BJ (cell line): ENCODE measurements around the gene OR52H1. TPM values are rescaled to one million over a fixed set of nuclear protein-coding genes. Genes with fewer than 3 reads are reported as not detected.
"Not testable (repeated sequence)": the region's sequence is repeated elsewhere in the genome, so short reads cannot be mapped to it uniquely, and the experiment has no call there.

ENCODE experiments used
- CTCF ChIA-PET: fragments of 350-600 bp; formaldehyde crosslinking; extraction: SDS; loops from one replicate; lab custom pipeline; 2021; ENCODE audit warnings: antibody characterized with exemption, inconsistent platforms; lab: Yijun Ruan, JAX
- POLR2A ChIA-PET: fragments of 300-600 bp; sonication (Branson Sonifier 250); formaldehyde crosslinking; extraction: SDS; loops from one replicate; lab custom pipeline; 2021; ENCODE audit warnings: antibody characterized with exemption; lab: Charles Lee
- DNase-seq: peaks from one replicate; pipeline ENCODE4 v3.0.0-alpha.2; 2011; ENCODE audit warnings: low read depth
- H3K27me3 ChIP-seq: 2 replicates; pipeline ENCODE4 v1.6.0; 2011; ENCODE audit warnings: low read length; ENCODE audit not compliant: control insufficient read depth, insufficient read depth
- H3K36me3 ChIP-seq: 2 replicates; pipeline ENCODE4 v1.5.1; 2011; ENCODE audit warnings: low read length; ENCODE audit not compliant: control insufficient read depth, insufficient read depth
- H3K4me3 ChIP-seq: 2 replicates; pipeline ENCODE4 v1.5.1; 2011; ENCODE audit warnings: low read depth, mild to moderate bottlenecking, control low read depth, low read length
- CTCF ChIP-seq: IDR thresholded peaks from 2 replicates; pipeline ENCODE4 v1.5.1; 2011; ENCODE audit warnings: low read depth, mild to moderate bottlenecking, control low read depth, inconsistent platforms, low read length, moderate library complexity; ENCODE audit not compliant: insufficient read depth
- polyA plus RNA-seq: library from polyadenylated mRNA; depleted of rRNA; stranded (reverse); fragments of >200 nt; gene quantifications from 2 replicates; pipeline ENCODE4 v1.2.3, GENCODE V29; 2011

OR52H1 gene
- polyA plus RNA-seq, 1 experiment, result not detected

GRCh38 chr11:5591613-5592012 is 43.3 kb upstream of the OR52H1 start:
- POLR2A ChIA-PET, result no interaction called here
- TF ChIP-seq CTCF, result no peak
- Histone ChIP-seq H3K36me3 (no peaks in the 10 kb centered on the region), H3K27me3 (no peaks in the 10 kb centered on the region), H3K4me3 (no peak overlapping the region)
- CTCF ChIA-PET, result interaction anchor here (0.8 to 1.1 kb wide), 2 partner anchors 9 to 90 kb away, joined by 3 to 4 read pairs; no protein-coding TSS in a partner anchor
- no peak for DNase-seq

- CTCF ChIA-PET, result interaction anchor here (0.6 to 1.0 kb wide), 2 partner anchors 64 to 789 kb away, joined by 3 to 4 read pairs; no protein-coding TSS in a partner anchor
- H3K36me3 ChIP-seq, POLR2A ChIA-PET, DNase-seq, H3K4me3 ChIP-seq, H3K27me3 ChIP-seq: not testable (repeated sequence)
These were observed 41.6 kb upstream of the OR52H1 start for GRCh38 chr11:5589906-5590305.

GRCh38 chr11:5584458-5584857 is 36.1 kb upstream of the OR52H1 start:
- H3K4me3 ChIP-seq, POLR2A ChIA-PET, CTCF ChIA-PET: not testable (repeated sequence)

GRCh38 chr11:5581014-5581413 is 32.7 kb upstream of the OR52H1 start:
- ChIA-PET POLR2A (no interaction called here), CTCF (no interaction called here)
- DNase-seq, result no peak
- no peak for TF ChIP-seq CTCF
- Histone ChIP-seq H3K36me3 (no peaks in the 10 kb centered on the region), H3K4me3 (no peak overlapping the region), H3K27me3 (0 out of 2 replicates have a peak, but pooled peaks cover 2% of the 10 kb centered on the region)

More at GRCh38 chr11:5584458-5584857, 36.1 kb upstream of the OR52H1 start:
- H3K36me3 ChIP-seq, DNase-seq, H3K27me3 ChIP-seq: not testable (repeated sequence)

DNA sequence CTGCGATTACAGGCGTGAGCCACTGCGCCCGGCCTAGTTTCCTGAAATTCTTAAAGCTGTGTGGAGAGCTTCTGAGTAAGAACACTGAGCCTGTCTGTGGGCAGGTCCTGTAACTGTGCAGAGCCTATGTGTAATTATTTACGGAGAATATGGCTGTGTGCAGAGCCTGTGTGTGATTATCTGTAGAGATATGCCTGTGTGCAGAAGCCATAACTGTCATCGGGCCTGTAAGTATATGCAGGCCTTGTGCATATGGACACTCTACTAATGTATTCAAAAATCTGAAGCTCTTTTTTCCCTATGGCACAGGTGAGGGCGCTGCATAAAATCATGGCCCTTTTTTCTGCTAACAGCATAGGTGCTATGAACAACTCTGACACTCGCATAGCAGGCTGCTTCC is 32.2 kb upstream of the OR52H1 start, which contains the start of gene OR52B6:
OR52B6 (plus strand) TSS at position 301 of the 400 bp plus-strand sequence; CDS start at position 301, 0 bp downstream.
- 0 out of 2 replicates have a peak, but pooled peaks cover 2% of the 10 kb centered on the region for H3K27me3 ChIP-seq
- CTCF ChIA-PET, result interaction anchor here (1.0 kb wide), 1 partner anchor 20 kb away, joined by 3 read pairs; no protein-coding TSS in a partner anchor
- H3K36me3 ChIP-seq, result no peaks in the 10 kb centered on the region
- no peak within 1 kb of the TSS for H3K4me3 ChIP-seq
- no peak for TF ChIP-seq CTCF
- POLR2A ChIA-PET, result no interaction called here
- DNase-seq, result no peak

- CTCF ChIA-PET, result interaction anchor here (1.5 kb wide), 1 partner anchor 8 kb away, joined by 3 read pairs; no protein-coding TSS in a partner anchor
- Histone ChIP-seq H3K36me3 (no peaks in the 10 kb centered on the region), H3K4me3 (no peak overlapping the region), H3K27me3 (0 out of 2 replicates have a peak, but pooled peaks cover 2% of the 10 kb centered on the region)
- DNase-seq, result no peak
- POLR2A ChIA-PET, result no interaction called here
- no peak for TF ChIP-seq CTCF
These were observed 28.8 kb upstream of the OR52H1 start for GRCh38 chr11:5577101-5577500.
